GM23338 (cell line): ENCODE results near the gene ARID3A. TPM values are rescaled to one million over a fixed set of nuclear protein-coding genes. Genes with fewer than 3 reads are reported as not detected.

ENCODE experiments used
- ATAC-seq: fragments of 200-7000 bp; cut with Tn5 transposase; 3 replicates; pipeline ENCODE4 v1.9.1; 2020
- DNase-seq: peaks from one replicate; pipeline ENCODE4 v3.0.0-alpha.2; 2015; ENCODE audit warnings: low spot score
- H2AFZ ChIP-seq: fragments of 200-600 bp; sonication (generic); 2 replicates; pipeline ENCODE4 v1.8.0; 2016; ENCODE audit warnings: antibody characterized with exemption, mild to moderate bottlenecking, moderate library complexity
- H3F3A ChIP-seq: fragments of 200-600 bp; sonication (generic); replicated peaks from 2 replicates; pipeline ENCODE4 v1.8.0; 2017; ENCODE audit warnings: antibody characterized with exemption, mixed run types, low read depth
- H3K27ac ChIP-seq: fragments of 200-600 bp; sonication (generic); 2 replicates; pipeline ENCODE4 v1.6.1; 2016; ENCODE audit warnings: low read depth
- H3K27me3 ChIP-seq: fragments of 200-600 bp; sonication (generic); 2 replicates; pipeline ENCODE4 v1.8.0; 2016; ENCODE audit warnings: mild to moderate bottlenecking, mixed run types, moderate library complexity; ENCODE audit not compliant: insufficient read depth
- H3K36me3 ChIP-seq: fragments of 200-600 bp; sonication (generic); 2 replicates; pipeline ENCODE4 v1.8.0; 2016; ENCODE audit warnings: mild to moderate bottlenecking; ENCODE audit not compliant: insufficient read depth
- H3K4me1 ChIP-seq: fragments of 200-600 bp; sonication (generic); 2 replicates; pipeline ENCODE4 v1.8.0; 2016; ENCODE audit warnings: mild to moderate bottlenecking, moderate library complexity; ENCODE audit not compliant: insufficient read depth
- H3K4me2 ChIP-seq: fragments of 200-600 bp; sonication (generic); 2 replicates; pipeline ENCODE4 v1.7.1; 2017; ENCODE audit warnings: mixed run types
- H3K4me3 ChIP-seq: fragments of 200-600 bp; sonication (generic); 2 replicates; pipeline ENCODE4 v1.6.1; 2016; ENCODE audit warnings: mixed run types
- H3K79me2 ChIP-seq: fragments of 200-600 bp; sonication (generic); replicated peaks from 2 replicates; pipeline ENCODE4 v1.8.0; 2017; ENCODE audit warnings: mild to moderate bottlenecking; ENCODE audit not compliant: insufficient read depth
- H3K9me2 ChIP-seq: fragments of 200-600 bp; sonication (generic); 2 replicates; pipeline ENCODE4 v1.8.0; 2017; ENCODE audit not compliant: insufficient read depth
- H4K20me1 ChIP-seq: fragments of 200-600 bp; sonication (generic); replicated peaks from 2 replicates; pipeline ENCODE4 v1.8.0; 2017; ENCODE audit warnings: mild to moderate bottlenecking; ENCODE audit not compliant: insufficient read depth
- H3K27ac Mint-ChIP-seq: 2 replicates; pipeline ENCODE4 v1.8.0; 2020; ENCODE audit warnings: inconsistent platforms, mild to moderate bottlenecking, moderate library complexity, mixed read lengths
- H3K27me3 Mint-ChIP-seq: 3 replicates; pipeline ENCODE4 v1.8.0; 2022; ENCODE audit warnings: low read depth, mild to moderate bottlenecking, moderate library complexity, mixed read lengths, inconsistent platforms; ENCODE audit not compliant: insufficient read depth, poor library complexity
- H3K36me3 Mint-ChIP-seq: 3 replicates; pipeline ENCODE4 v1.8.0; 2021; ENCODE audit warnings: low read depth, mild to moderate bottlenecking, inconsistent platforms, moderate library complexity, mixed read lengths
- H3K4me1 Mint-ChIP-seq: 3 replicates; pipeline ENCODE4 v1.8.0; 2020; ENCODE audit warnings: mild to moderate bottlenecking, inconsistent platforms, mixed read lengths
- H3K4me3 Mint-ChIP-seq: 3 replicates; pipeline ENCODE4 v1.8.0; 2021; ENCODE audit warnings: moderate library complexity, mild to moderate bottlenecking, inconsistent platforms, mixed read lengths
- H3K9me3 Mint-ChIP-seq: 3 replicates; pipeline ENCODE4 v1.8.0; 2020; ENCODE audit warnings: moderate library complexity, mild to moderate bottlenecking, inconsistent platforms, mixed read lengths
- CREB1 ChIP-seq: fragments of 250-450 bp; sonication (Bioruptor Pico); IDR thresholded peaks from 2 replicates; pipeline ENCODE4 v1.5.0; 2020; ENCODE audit warnings: low read depth, mild to moderate bottlenecking, moderate library complexity
- ETS1 ChIP-seq: IDR thresholded peaks from 2 replicates; pipeline ENCODE4 v1.6.1; 2016; ENCODE audit warnings: antibody characterized with exemption
- EZH2 ChIP-seq: fragments of 200-600 bp; sonication (generic); IDR thresholded peaks from one replicate; pipeline ENCODE4 v1.8.0; 2017; ENCODE audit warnings: antibody characterized with exemption, mild to moderate bottlenecking, low read depth; ENCODE audit not compliant: unreplicated experiment
- EZH2phosphoT487 ChIP-seq: fragments of 200-600 bp; sonication (generic); IDR thresholded peaks from one replicate; pipeline ENCODE4 v1.8.1; 2018; ENCODE audit warnings: antibody characterized with exemption; ENCODE audit not compliant: unreplicated experiment
- JUNB ChIP-seq: IDR thresholded peaks from one replicate; pipeline ENCODE4 v1.6.1; 2016; ENCODE audit warnings: antibody characterized with exemption; ENCODE audit not compliant: unreplicated experiment
- NANOG ChIP-seq: IDR thresholded peaks from 2 replicates; pipeline ENCODE4 v1.6.1; 2016; ENCODE audit warnings: antibody characterized with exemption, borderline replicate concordance
- POLR2AphosphoS5 ChIP-seq: IDR thresholded peaks from 2 replicates; pipeline ENCODE4 v1.6.1; 2016; ENCODE audit warnings: antibody characterized with exemption, low read depth
- STAT1 ChIP-seq: IDR thresholded peaks from one replicate; pipeline ENCODE4 v1.6.1; 2016; ENCODE audit warnings: antibody characterized with exemption; ENCODE audit not compliant: unreplicated experiment
- ZNF114 ChIP-seq: fragments of 250-450 bp; sonication (Bioruptor Pico); IDR thresholded peaks from 2 replicates; pipeline ENCODE4 v1.5.0; 2020; ENCODE audit warnings: mild to moderate bottlenecking, moderate library complexity
- ZNF331 ChIP-seq: fragments of 250-450 bp; sonication (Bioruptor Pico); IDR thresholded peaks from 2 replicates; pipeline ENCODE4 v1.5.0; 2020; ENCODE audit warnings: low read depth, mild to moderate bottlenecking, moderate library complexity
- ZNF462 ChIP-seq: fragments of 250-450 bp; sonication (Bioruptor Pico); IDR thresholded peaks from 2 replicates; pipeline ENCODE4 v1.5.0; 2020; ENCODE audit warnings: mild to moderate bottlenecking, moderate library complexity
- polyA plus RNA-seq: library from polyadenylated mRNA; unstranded; fragments of >200 nt; fragmentation: Nextera tagmentation; extraction: Ambion mirVana; gene quantifications from 2 replicates; pipeline ENCODE4 v1.2.1, GENCODE V29; 2016
- total RNA-seq: library from RNA; depleted of rRNA; stranded (reverse); fragments of >200 nt; shearing (Covaris generic); gene quantifications from 2 replicates; pipeline ENCODE4 v1.2.3, GENCODE V29; 2014
- TF ChIP-seq, protein P1 (sequence below), 2 experiments: fragments of 200-600 bp in 1 of 2; sonication (generic) in 1 of 2; conservative IDR thresholded peaks; 2 replicates each; pipeline versions ENCODE4 v1.5.1 to v1.6.1; 2016 to 2017; ENCODE audit warnings: antibody characterized with exemption in 2 of 2, low read depth in 2 of 2, mild to moderate bottlenecking in 2 of 2, moderate library complexity in 1 of 2
- TF ChIP-seq, protein P2 (sequence below): IDR thresholded peaks from one replicate; pipeline ENCODE4 v1.6.1; 2018; ENCODE audit warnings: antibody characterized with exemption; ENCODE audit not compliant: unreplicated experiment

Gene ARID3A
- total and polyA plus RNA-seq, 2 experiments from 2014 or later, result 33.6 to 51.6 TPM

DNA sequence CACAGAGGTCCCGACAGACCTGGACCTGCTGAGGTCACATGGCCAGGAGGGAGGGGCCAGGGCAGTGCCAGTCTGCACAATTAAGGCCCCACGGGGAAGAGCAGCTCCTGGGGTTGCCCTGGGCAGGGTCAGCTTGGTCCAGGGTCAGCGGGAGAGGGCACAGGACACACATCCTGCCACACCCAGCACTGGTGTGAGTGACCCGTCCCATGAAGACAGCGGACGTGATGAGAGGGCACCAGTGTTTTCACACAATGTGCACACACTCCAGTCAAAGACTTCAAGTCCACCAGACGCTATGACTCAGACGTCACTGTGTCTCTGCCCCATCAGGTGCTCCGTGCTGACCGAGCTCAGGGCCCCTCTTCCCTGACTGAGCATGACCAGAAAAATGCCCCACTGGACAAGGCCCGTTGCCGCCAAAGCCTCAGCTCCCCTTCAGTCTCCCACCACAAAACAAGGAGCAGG, 90.8 kb downstream of the ARID3A start:
- Histone ChIP-seq H3K4me2 (peak overlapping the region; percentile 64; the same call in 1 of the 2 replicates), H3K36me3 (no peaks in the 10 kb centered on the region), H3K27ac (peak overlapping the region; percentile 76; the same call in 1 of the 2 replicates), H3K27me3 (no peaks in the 10 kb centered on the region), H3F3A (0 out of 2 replicates have a peak, but pooled peaks cover 7% of the 10 kb centered on the region), H3K79me2 (peaks cover 72% of the 10 kb centered on the region), H3K9me2 (no peaks in the 10 kb centered on the region), H3K4me1 (peaks cover 8% of the 10 kb centered on the region; the same call in 1 of the 2 replicates), H4K20me1 (peaks cover 24% of the 10 kb centered on the region), H2AFZ (no peak overlapping the region), H3K4me3 (no peak overlapping the region)
- Mint-ChIP-seq H3K4me3 (peak overlapping the region; percentile 38; the same call in 2 of the 3 replicates), H3K4me1 (peaks cover 26% of the 10 kb centered on the region), H3K27me3 (peaks cover 13% of the 10 kb centered on the region), H3K9me3 (peaks cover 3% of the 10 kb centered on the region; the same call in 2 of the 3 replicates), H3K27ac (peak overlapping the region; percentile 83; the same call in 1 of the 2 replicates), H3K36me3 (peaks cover 3% of the 10 kb centered on the region; the same call in 2 of the 3 replicates)
- ATAC-seq, result peak; percentile 2; the same call in 2 of the 3 replicates
- TF ChIP-seq ZNF331 (CRISPR knock-in tag) (no peak), JUNB (no peak), EZH2phosphoT487 (no peak), ETS1 (no peak), ZNF462 (CRISPR knock-in tag) (no peak), EZH2 (no peak), ZNF114 (CRISPR knock-in tag) (no peak), CREB1 (no peak), STAT1 (no peak), NANOG (no peak), POLR2AphosphoS5 (no peak)
- TF ChIP-seq, protein P1, sequence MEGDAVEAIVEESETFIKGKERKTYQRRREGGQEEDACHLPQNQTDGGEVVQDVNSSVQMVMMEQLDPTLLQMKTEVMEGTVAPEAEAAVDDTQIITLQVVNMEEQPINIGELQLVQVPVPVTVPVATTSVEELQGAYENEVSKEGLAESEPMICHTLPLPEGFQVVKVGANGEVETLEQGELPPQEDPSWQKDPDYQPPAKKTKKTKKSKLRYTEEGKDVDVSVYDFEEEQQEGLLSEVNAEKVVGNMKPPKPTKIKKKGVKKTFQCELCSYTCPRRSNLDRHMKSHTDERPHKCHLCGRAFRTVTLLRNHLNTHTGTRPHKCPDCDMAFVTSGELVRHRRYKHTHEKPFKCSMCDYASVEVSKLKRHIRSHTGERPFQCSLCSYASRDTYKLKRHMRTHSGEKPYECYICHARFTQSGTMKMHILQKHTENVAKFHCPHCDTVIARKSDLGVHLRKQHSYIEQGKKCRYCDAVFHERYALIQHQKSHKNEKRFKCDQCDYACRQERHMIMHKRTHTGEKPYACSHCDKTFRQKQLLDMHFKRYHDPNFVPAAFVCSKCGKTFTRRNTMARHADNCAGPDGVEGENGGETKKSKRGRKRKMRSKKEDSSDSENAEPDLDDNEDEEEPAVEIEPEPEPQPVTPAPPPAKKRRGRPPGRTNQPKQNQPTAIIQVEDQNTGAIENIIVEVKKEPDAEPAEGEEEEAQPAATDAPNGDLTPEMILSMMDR (conservative IDR thresholded peaks at IDR 0.05; ENCODE audit: low read depth in 2 of 2), result no peak
- TF ChIP-seq, protein P2, sequence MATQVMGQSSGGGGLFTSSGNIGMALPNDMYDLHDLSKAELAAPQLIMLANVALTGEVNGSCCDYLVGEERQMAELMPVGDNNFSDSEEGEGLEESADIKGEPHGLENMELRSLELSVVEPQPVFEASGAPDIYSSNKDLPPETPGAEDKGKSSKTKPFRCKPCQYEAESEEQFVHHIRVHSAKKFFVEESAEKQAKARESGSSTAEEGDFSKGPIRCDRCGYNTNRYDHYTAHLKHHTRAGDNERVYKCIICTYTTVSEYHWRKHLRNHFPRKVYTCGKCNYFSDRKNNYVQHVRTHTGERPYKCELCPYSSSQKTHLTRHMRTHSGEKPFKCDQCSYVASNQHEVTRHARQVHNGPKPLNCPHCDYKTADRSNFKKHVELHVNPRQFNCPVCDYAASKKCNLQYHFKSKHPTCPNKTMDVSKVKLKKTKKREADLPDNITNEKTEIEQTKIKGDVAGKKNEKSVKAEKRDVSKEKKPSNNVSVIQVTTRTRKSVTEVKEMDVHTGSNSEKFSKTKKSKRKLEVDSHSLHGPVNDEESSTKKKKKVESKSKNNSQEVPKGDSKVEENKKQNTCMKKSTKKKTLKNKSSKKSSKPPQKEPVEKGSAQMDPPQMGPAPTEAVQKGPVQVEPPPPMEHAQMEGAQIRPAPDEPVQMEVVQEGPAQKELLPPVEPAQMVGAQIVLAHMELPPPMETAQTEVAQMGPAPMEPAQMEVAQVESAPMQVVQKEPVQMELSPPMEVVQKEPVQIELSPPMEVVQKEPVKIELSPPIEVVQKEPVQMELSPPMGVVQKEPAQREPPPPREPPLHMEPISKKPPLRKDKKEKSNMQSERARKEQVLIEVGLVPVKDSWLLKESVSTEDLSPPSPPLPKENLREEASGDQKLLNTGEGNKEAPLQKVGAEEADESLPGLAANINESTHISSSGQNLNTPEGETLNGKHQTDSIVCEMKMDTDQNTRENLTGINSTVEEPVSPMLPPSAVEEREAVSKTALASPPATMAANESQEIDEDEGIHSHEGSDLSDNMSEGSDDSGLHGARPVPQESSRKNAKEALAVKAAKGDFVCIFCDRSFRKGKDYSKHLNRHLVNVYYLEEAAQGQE, result no peak
- no peak for DNase-seq
